Measurements from ENCODE around the gene SUCLG2. TPM values are rescaled to one million over a fixed set of nuclear protein-coding genes. Genes with fewer than 3 reads are reported as not detected.

SUCLG2 gene
- total and polyA plus RNA-seq, 4 donors, result 38.2 to 71.9 (median 44.5) TPM

DNA sequence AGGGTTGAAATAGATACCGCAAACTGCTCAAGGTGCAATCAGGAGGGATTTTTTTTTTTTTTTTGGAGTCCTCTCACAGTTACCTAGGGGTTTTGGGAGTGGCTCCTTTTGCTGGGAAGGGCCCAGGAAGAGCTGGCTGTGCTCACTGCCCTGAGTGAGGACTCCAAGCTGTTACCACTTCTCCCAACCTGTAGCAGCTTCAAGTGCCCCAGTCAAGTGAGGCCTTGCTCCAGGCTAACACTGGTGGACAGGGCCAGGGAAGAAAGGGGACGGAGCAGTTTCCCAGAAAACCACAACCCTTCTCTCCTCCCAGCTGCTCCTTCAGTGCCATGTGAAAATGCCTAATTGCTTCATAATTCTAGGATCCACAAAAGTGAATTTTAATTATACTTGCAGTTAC is 274.3 kb downstream of the SUCLG2 start:
- H3K4me1 ChIP-seq (ENCODE audit: control insufficient read depth in 1 of 2, insufficient read depth in 2 of 2, low read length in 2 of 2), result peaks cover 8 to 13% of the 10 kb centered on the region in 2 donors
- H3K4me3 ChIP-seq (ENCODE audit: low read length in 2 of 2), result no peak overlapping the region
- ATAC-seq (ENCODE audit: low FRiP score), result no peak
- DNase-seq, result no peak
- no peaks in the 10 kb centered on the region for H3K9me3 ChIP-seq (ENCODE audit: control insufficient read depth, low read length)
- H3K27ac ChIP-seq (ENCODE audit: low read depth in 1 of 2, low read length in 2 of 2), result no peak overlapping the region
- intact Hi-C loops (cut with DNase I), result loop anchor here (5.0 to 10.0 kb wide), 2 partner anchors 225 to 227 kb away; no protein-coding TSS in a partner anchor
- peaks cover 0 to 4% of the 10 kb centered on the region in 2 donors for H3K36me3 ChIP-seq (ENCODE audit: control insufficient read depth in 1 of 2, insufficient read depth in 2 of 2, low read length in 1 of 2)
- 89 to 98% methylated on average over 2 of the region's 2 CpGs for WGBS, 2 donors
- H3K27me3 ChIP-seq (ENCODE audit: control insufficient read depth in 1 of 2, insufficient read depth in 2 of 2, low read length in 1 of 2), result no peaks in the 10 kb centered on the region

DNA sequence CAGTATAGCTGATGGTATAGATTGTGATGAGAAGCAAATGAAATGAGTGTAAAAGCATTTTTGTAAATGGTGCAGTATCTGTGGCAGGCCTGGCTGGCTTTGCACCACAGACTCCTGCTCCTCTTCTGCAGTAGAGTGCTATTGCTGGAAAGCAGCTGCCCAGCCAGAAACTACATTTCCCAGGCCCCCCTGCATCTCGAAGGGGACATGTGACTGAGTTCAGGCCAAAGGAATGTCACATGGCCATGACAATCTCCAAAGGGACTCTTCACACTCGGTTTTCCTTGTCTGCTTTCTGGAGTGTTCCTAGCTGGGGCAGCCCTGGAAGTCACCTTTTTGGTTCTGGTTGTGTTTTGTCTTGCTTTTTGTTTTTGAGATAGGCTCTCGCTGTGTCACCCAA is 277.1 kb downstream of the SUCLG2 start:
- peaks cover 0 to 2% of the 10 kb centered on the region in 2 donors for H3K4me1 ChIP-seq (ENCODE audit: control insufficient read depth in 1 of 2, insufficient read depth in 2 of 2, low read length in 2 of 2)
- H3K4me3 ChIP-seq (ENCODE audit: low read length in 2 of 2), result no peak overlapping the region
- DNase-seq (no peak), ATAC-seq (ENCODE audit: low FRiP score) (no peak)
- H3K36me3 ChIP-seq (ENCODE audit: control insufficient read depth in 1 of 2, insufficient read depth in 2 of 2, low read length in 1 of 2), result peaks cover 0 to 4% of the 10 kb centered on the region in 2 donors
- intact Hi-C loops (cut with DNase I), result no loop called here
- 50 to 65% methylated on average over 3 of the region's 3 CpGs for WGBS, 2 donors
- H3K27me3 ChIP-seq (ENCODE audit: control insufficient read depth in 1 of 2, insufficient read depth in 2 of 2, low read length in 1 of 2), result no peaks in the 10 kb centered on the region
- H3K27ac ChIP-seq (ENCODE audit: low read depth in 1 of 2, low read length in 2 of 2), result no peak overlapping the region
- no peaks in the 10 kb centered on the region for H3K9me3 ChIP-seq (ENCODE audit: control insufficient read depth, low read length)

DNA sequence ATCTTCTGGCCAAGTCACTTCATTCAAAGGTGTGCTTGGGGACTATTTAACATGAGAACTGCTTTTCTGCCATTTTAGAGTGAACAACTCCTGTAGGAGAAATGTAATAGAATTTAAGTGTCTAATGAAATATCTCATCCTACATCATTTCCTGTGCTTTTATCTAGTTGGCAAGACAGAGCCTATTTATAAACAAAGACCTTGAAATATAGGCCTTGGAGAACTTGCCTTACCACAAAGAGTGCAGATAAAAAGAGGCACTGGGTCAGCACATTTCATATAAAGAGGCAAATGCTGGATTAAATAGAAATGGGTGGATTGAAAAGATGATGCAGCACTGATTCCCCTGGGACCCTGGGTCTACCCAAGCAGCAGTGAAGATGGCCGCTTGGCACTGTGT is 278.0 kb downstream of the SUCLG2 start:
- H3K4me3 ChIP-seq (ENCODE audit: low read length in 2 of 2), result no peak overlapping the region
- H3K36me3 ChIP-seq (ENCODE audit: control insufficient read depth in 1 of 2, insufficient read depth in 2 of 2, low read length in 1 of 2), result peaks cover 0 to 4% of the 10 kb centered on the region in 2 donors
- WGBS, 2 donors, result 99 to 100% methylated on average over 1 of the region's 1 CpG
- no peaks in the 10 kb centered on the region for H3K27me3 ChIP-seq (ENCODE audit: control insufficient read depth in 1 of 2, insufficient read depth in 2 of 2, low read length in 1 of 2)
- DNase-seq (no peak), ATAC-seq (ENCODE audit: low FRiP score) (no peak)
- H3K4me1 ChIP-seq (ENCODE audit: control insufficient read depth in 1 of 2, insufficient read depth in 2 of 2, low read length in 2 of 2), result peaks cover 0 to 2% of the 10 kb centered on the region in 2 donors
- H3K27ac ChIP-seq (ENCODE audit: low read depth in 1 of 2, low read length in 2 of 2), result no peak overlapping the region
- no peaks in the 10 kb centered on the region for H3K9me3 ChIP-seq (ENCODE audit: control insufficient read depth, low read length)
- intact Hi-C loops (cut with DNase I), result no loop called here

DNA sequence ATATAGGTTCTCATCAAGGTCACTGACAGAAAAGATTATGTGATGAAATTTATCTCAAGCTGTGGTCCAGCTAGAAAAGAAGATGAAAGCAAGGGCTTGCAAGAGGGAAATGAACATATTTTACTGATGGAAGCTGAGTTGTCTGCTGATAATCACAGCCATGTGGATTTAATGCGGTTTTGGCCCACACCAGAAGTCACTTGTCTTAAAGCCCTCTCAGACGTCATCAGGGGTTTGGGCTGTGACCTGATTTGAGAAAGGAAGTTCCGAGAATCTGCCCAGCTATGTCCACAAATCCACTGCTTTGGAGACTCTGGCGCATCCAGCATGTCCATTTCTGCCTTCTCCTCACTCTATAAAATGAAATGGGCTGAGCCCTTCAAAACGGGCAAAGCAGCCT is 278.4 kb downstream of the SUCLG2 start:
- Histone ChIP-seq H3K4me1 (ENCODE audit: control insufficient read depth in 1 of 2, insufficient read depth in 2 of 2, low read length in 2 of 2) (peaks cover 0 to 2% of the 10 kb centered on the region in 2 donors), H3K4me3 (ENCODE audit: low read length in 2 of 2) (no peak overlapping the region), H3K9me3 (ENCODE audit: control insufficient read depth, low read length) (no peaks in the 10 kb centered on the region), H3K27ac (ENCODE audit: low read depth in 1 of 2, low read length in 2 of 2) (no peak overlapping the region), H3K27me3 (ENCODE audit: control insufficient read depth in 1 of 2, insufficient read depth in 2 of 2, low read length in 1 of 2) (no peaks in the 10 kb centered on the region), H3K36me3 (ENCODE audit: control insufficient read depth in 1 of 2, insufficient read depth in 2 of 2, low read length in 1 of 2) (peaks cover 0 to 4% of the 10 kb centered on the region in 2 donors)
- ATAC-seq (ENCODE audit: low FRiP score), result no peak
- intact Hi-C loops (cut with DNase I), result no loop called here
- WGBS, 2 donors, result 87 to 91% methylated on average over 5 of the region's 5 CpGs
- no peak for DNase-seq

DNA sequence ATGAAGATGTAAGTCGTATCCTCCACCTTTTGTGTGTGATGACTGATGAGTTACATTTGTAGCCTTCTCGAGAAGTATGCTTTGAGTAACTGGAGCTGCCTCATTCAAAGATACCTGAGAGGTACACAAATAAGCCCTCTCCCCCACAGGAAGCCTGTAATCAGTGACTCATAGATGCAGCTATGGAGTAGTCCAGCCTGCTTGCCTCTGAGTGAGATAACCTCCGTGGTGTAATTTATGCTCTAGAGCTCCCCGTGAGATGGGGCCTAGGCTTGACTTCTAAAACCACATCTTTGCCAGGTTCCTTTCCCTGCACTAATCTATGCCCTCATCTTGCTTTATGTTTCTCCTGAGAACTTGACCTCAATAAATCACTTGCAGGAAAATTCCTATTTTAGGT is 291.7 kb downstream of the SUCLG2 start:
- 53 to 55% methylated on average over 4 of the region's 4 CpGs for WGBS, 2 donors
- ATAC-seq (ENCODE audit: low FRiP score) (no peak), DNase-seq (no peak)
- Histone ChIP-seq H3K4me1 (ENCODE audit: control insufficient read depth in 1 of 2, insufficient read depth in 2 of 2, low read length in 2 of 2) (no peaks in the 10 kb centered on the region), H3K36me3 (ENCODE audit: control insufficient read depth in 1 of 2, insufficient read depth in 2 of 2, low read length in 1 of 2) (no peaks in the 10 kb centered on the region), H3K27me3 (ENCODE audit: control insufficient read depth in 1 of 2, insufficient read depth in 2 of 2, low read length in 1 of 2) (no peaks in the 10 kb centered on the region), H3K27ac (ENCODE audit: low read depth in 1 of 2, low read length in 2 of 2) (no peak overlapping the region), H3K9me3 (ENCODE audit: control insufficient read depth, low read length) (no peaks in the 10 kb centered on the region), H3K4me3 (ENCODE audit: low read length in 2 of 2) (no peak overlapping the region)
- intact Hi-C loops (cut with DNase I), result no loop called here

DNA sequence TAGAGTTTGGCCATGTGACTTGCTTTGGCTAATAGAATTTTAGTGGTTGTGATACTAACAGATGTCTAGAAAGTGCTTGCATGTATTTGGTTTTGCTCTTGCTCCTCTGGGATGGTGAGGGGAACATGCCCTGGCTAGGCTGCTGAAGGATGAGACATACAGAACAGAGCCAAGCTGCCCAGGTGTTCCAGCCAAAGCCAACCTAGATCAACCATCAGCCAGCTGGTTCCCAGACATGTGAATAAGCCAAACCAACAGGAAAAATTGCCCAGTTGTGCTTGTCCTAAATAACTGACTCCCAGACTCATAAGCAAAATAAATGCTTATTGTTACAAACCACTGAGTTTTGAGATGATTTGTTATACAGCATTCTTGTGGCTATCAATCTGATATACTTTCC is 292.6 kb downstream of the SUCLG2 start:
- no peaks in the 10 kb centered on the region for H3K4me1 ChIP-seq (ENCODE audit: control insufficient read depth in 1 of 2, insufficient read depth in 2 of 2, low read length in 2 of 2)
- H3K36me3 ChIP-seq (ENCODE audit: control insufficient read depth in 1 of 2, insufficient read depth in 2 of 2, low read length in 1 of 2), result no peaks in the 10 kb centered on the region
- no peaks in the 10 kb centered on the region for H3K27me3 ChIP-seq (ENCODE audit: control insufficient read depth in 1 of 2, insufficient read depth in 2 of 2, low read length in 1 of 2)
- no peak overlapping the region for H3K27ac ChIP-seq (ENCODE audit: low read depth in 1 of 2, low read length in 2 of 2)
- no peak overlapping the region for H3K4me3 ChIP-seq (ENCODE audit: low read length in 2 of 2)
- H3K9me3 ChIP-seq (ENCODE audit: control insufficient read depth, low read length), result no peaks in the 10 kb centered on the region
- ATAC-seq (ENCODE audit: low FRiP score), result no peak
- DNase-seq, result no peak
- intact Hi-C loops (cut with DNase I), result no loop called here

DNA sequence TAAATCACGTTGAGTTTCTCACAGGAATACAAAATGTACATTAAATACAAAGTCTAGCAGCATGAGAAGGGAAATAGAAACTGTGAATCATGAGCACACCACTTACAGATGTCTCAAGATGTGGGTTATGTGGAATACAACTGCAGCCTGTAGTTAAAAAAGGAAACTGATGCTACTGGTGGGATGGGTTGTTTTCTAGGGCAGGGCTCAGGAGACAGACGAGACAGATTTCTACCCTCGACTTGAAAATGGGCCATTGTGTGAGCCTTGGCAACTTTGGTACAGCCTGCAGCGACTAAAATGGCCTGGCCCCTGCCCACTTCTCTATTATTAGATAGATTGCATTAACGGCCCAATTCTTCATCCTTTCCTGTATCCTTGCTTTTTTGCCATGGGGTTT is 293.1 kb downstream of the SUCLG2 start:
- Histone ChIP-seq H3K4me1 (ENCODE audit: control insufficient read depth in 1 of 2, insufficient read depth in 2 of 2, low read length in 2 of 2) (no peaks in the 10 kb centered on the region), H3K9me3 (ENCODE audit: control insufficient read depth, low read length) (no peaks in the 10 kb centered on the region), H3K27me3 (ENCODE audit: control insufficient read depth in 1 of 2, insufficient read depth in 2 of 2, low read length in 1 of 2) (no peaks in the 10 kb centered on the region), H3K27ac (ENCODE audit: low read depth in 1 of 2, low read length in 2 of 2) (no peak overlapping the region), H3K36me3 (ENCODE audit: control insufficient read depth in 1 of 2, insufficient read depth in 2 of 2, low read length in 1 of 2) (no peaks in the 10 kb centered on the region), H3K4me3 (ENCODE audit: low read length in 2 of 2) (no peak overlapping the region)
- 37 to 54% methylated on average over 5 of the region's 5 CpGs for WGBS, 2 donors
- ATAC-seq (ENCODE audit: low FRiP score), result no peak
- intact Hi-C loops (cut with DNase I), result no loop called here
- no peak for DNase-seq

DNA sequence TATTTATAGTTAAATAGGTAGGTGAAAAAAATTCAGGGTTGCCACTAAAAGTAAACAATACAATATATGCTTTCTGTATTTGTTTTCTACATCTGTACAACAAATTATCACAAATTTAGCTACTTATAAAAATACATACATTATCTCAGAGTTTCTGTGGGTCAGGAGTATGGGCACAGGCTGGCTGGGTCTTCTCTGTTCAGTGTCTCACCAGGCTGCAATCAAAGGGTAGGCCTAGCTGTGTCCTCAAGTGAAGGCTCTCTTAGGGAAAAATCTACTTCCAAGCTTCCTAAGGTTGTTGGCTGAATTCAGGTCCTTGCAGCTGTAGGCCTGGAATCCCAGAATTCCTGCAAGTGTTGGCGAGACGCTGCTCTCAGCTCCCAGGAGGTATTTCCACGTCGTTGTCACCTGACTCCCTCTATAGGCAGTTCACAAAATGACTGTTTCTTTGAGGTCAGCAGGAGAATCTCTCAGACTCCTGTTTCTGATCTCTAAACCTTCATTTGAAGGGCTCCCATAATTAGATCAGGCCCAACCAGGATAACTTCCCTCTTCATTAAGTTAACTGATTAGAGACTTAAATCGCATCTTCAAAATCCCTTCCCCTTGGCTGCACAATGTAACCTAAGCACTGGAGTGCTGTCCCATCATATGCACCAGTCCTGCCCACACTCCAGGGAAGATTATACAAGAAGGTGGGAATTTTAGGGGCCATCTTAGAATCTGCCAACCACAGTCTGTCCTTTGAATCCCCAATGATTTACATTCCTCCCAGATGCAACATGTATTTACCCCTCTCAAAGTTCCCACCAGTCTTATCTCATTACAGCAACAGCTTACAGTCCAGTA is 296.6 kb downstream of the SUCLG2 start:
- WGBS, 2 donors, result 13 to 15% methylated on average over 5 of the region's 5 CpGs

DNA sequence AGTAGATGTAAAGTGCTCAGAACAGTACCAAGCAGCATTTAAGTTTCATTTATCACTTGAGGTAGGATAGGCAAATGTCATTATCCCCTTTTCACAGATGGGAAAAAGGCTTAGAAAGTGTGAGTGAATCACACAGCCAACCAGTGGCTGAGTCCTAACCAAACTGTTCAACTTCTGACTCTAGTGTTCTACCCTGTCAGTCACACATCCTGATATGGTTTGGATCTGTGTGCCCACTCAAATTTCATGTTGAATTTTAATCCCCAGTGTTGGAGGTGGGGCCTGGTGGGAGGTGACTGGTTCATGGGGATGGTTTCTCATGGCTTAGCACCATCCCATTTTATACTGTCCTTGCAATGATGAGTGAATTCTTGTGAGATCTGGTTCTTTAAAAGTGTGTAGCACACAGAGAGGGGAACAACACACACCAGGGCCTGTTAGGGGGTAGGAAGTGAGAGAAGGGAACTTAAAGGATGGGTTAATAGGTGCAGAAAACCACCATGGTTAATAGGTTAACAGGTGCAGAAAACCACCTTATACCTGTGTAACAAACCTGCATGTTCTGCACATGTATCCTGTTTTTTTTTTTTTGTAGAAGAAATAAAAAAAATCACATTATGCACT is 304.7 kb downstream of the SUCLG2 start:
- no peak for ATAC-seq (ENCODE audit: low FRiP score)
- H3K4me1 ChIP-seq (ENCODE audit: control insufficient read depth in 1 of 2, insufficient read depth in 2 of 2, low read length in 2 of 2), result no peaks in the 10 kb centered on the region
- no peaks in the 10 kb centered on the region for H3K36me3 ChIP-seq (ENCODE audit: control insufficient read depth in 1 of 2, insufficient read depth in 2 of 2, low read length in 1 of 2)
- no peak overlapping the region for H3K4me3 ChIP-seq (ENCODE audit: low read length in 2 of 2)
- intact Hi-C loops (cut with DNase I), result no loop called here
- no peaks in the 10 kb centered on the region for H3K9me3 ChIP-seq (ENCODE audit: control insufficient read depth, low read length)
- no peaks in the 10 kb centered on the region for H3K27me3 ChIP-seq (ENCODE audit: control insufficient read depth in 1 of 2, insufficient read depth in 2 of 2, low read length in 1 of 2)
- no peak overlapping the region for H3K27ac ChIP-seq (ENCODE audit: low read depth in 1 of 2, low read length in 2 of 2)
- no peak for DNase-seq

More for the DNA sequence above, 296.6 kb downstream of the SUCLG2 start:
- H3K27me3 ChIP-seq (ENCODE audit: control insufficient read depth in 1 of 2, insufficient read depth in 2 of 2, low read length in 1 of 2), result no peaks in the 10 kb centered on the region
- no peak overlapping the region for H3K27ac ChIP-seq (ENCODE audit: low read depth in 1 of 2, low read length in 2 of 2)
- ATAC-seq (ENCODE audit: low FRiP score), result no peak
- no peaks in the 10 kb centered on the region for H3K4me1 ChIP-seq (ENCODE audit: control insufficient read depth in 1 of 2, insufficient read depth in 2 of 2, low read length in 2 of 2)
- intact Hi-C loops (cut with DNase I), result no loop called here
- no peak for DNase-seq
- H3K36me3 ChIP-seq (ENCODE audit: control insufficient read depth in 1 of 2, insufficient read depth in 2 of 2, low read length in 1 of 2), result no peaks in the 10 kb centered on the region
- no peaks in the 10 kb centered on the region for H3K9me3 ChIP-seq (ENCODE audit: control insufficient read depth, low read length)
- no peak overlapping the region for H3K4me3 ChIP-seq (ENCODE audit: low read length in 2 of 2)

Data from aorta (tissue), 5 donors.